ENCODE results near the gene CPED1. TPM values are rescaled to one million over a fixed set of nuclear protein-coding genes. Genes with fewer than 3 reads are reported as not detected.
"Not testable (repeated sequence)": the region's sequence is repeated elsewhere in the genome, so short reads cannot be mapped to it uniquely, and the experiment has no call there.

The CPED1 gene
- total RNA-seq, 1 donor from 2014 or later, result 14.6 TPM

DNA sequence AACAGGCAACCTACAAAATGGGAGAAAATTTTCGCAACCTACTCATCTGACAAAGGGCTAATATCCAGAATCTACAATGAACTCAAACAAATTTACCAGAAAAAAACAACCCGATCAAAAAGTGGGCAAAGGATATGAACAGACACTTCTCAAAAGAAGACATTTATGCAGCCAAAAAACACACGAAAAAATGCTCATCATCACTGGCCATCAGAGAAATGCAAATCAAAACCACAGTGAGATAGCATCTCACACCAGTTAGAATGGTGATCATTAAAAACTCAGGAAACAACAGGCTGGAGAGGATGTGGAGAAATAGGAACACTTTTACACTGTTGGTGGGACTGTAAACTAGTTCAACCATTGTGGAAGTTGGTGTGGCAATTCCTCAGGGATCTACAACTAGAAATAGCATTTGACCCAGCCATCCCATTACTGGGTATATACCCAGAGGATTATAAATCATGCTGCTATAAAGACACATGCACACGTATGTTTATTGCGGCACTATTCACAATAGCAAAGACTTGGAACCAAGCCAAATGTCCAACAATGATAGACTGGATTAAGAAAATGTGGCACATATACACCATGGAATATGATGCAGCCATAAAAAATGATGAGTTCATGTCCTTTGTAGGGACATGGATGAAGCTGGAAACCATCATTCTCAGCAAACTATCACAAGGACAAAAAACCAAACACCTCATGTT is 264.2 kb downstream of the CPED1 start:
- not testable (repeated sequence) for H3K4me3 ChIP-seq (ENCODE audit: low read length in 3 of 3); H3K27me3 ChIP-seq (ENCODE audit: control insufficient read depth in 3 of 3, insufficient read depth in 3 of 3, low read length in 3 of 3); H3K4me1 ChIP-seq (ENCODE audit: control insufficient read depth in 3 of 3, insufficient read depth in 3 of 3, low read length in 3 of 3); H3K9me3 ChIP-seq (ENCODE audit: control insufficient read depth in 3 of 3, low read length in 3 of 3); H3K9ac ChIP-seq (ENCODE audit: low read depth in 1 of 3, low read length in 3 of 3); H3K27ac ChIP-seq (ENCODE audit: low read depth, low read length)
- H3K36me3 ChIP-seq (ENCODE audit: control insufficient read depth in 3 of 3, insufficient read depth in 3 of 3, low read length in 3 of 3), result peaks cover 7 to 15% (median 7%) of the 10 kb centered on the region in 3 donors

DNA sequence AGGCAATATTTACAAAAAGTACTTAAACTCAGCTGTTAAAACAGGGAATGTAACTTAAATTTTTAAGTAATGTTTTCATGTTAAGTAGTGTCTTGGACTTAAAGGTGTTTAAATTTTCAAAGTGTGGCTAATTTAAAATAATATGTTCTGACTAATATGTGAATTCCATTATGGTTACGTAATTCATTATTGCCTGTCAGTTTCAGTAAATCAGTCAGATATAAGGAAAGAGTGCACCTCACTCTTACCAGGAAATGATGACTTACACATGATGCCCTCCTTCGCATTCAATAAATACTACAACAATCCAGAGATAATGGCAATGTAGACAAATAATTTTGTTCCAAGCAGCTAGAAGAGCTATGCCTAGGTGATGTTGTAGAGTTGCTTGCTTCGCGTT is 271.3 kb downstream of the CPED1 start:
- H3K9ac ChIP-seq (ENCODE audit: low read depth in 1 of 3, low read length in 3 of 3), result no peak overlapping the region
- no peaks in the 10 kb centered on the region for H3K4me1 ChIP-seq (ENCODE audit: control insufficient read depth in 3 of 3, insufficient read depth in 3 of 3, low read length in 3 of 3)
- no peak overlapping the region for H3K27ac ChIP-seq (ENCODE audit: low read depth, low read length)
- H3K36me3 ChIP-seq (ENCODE audit: control insufficient read depth in 3 of 3, insufficient read depth in 3 of 3, low read length in 3 of 3), result peaks cover 2 to 9% (median 7%) of the 10 kb centered on the region in 3 donors
- no peaks in the 10 kb centered on the region for H3K9me3 ChIP-seq (ENCODE audit: control insufficient read depth in 3 of 3, low read length in 3 of 3)
- no peaks in the 10 kb centered on the region for H3K27me3 ChIP-seq (ENCODE audit: control insufficient read depth in 3 of 3, insufficient read depth in 3 of 3, low read length in 3 of 3)
- H3K4me3 ChIP-seq (ENCODE audit: low read length in 3 of 3), result no peak overlapping the region

DNA sequence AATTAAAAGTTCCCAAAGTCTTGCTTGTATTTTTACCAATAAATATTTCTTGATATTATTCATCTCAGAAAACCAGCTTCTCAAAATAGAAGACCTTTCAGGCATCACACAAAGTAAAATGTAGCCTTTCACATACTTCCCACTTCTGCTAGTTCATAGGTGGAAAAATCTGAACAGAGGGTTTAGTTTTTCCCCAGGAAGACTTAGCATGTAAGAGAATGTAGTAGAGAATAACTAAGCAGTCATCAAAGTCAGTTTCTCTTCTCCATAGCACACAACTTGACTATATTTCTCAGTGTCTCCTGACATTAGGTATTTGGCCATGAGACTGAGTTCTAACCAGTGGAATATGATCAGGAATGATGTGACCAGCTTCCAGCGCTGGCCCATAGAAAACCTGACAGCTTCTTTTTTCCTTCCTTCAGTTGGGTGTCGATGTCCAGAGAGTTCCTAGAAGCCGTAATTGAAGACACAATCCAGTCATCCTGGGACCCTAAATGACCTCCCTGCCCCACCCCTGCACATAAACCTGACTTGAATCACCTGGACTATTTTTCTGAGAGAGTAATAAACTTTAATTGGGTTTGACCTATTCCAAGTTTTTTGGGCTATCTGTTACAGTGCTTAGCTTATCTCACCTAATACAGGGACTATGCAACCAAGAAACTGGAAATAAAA is 272.8 kb downstream of the CPED1 start:
- no peak overlapping the region for H3K9ac ChIP-seq (ENCODE audit: low read depth in 1 of 3, low read length in 3 of 3)
- H3K27me3 ChIP-seq (ENCODE audit: control insufficient read depth in 3 of 3, insufficient read depth in 3 of 3, low read length in 3 of 3), result no peaks in the 10 kb centered on the region
- H3K9me3 ChIP-seq (ENCODE audit: control insufficient read depth in 3 of 3, low read length in 3 of 3), result no peaks in the 10 kb centered on the region
- peaks cover 5 to 18% (median 12%) of the 10 kb centered on the region in 3 donors for H3K36me3 ChIP-seq (ENCODE audit: control insufficient read depth in 3 of 3, insufficient read depth in 3 of 3, low read length in 3 of 3)
- H3K4me3 ChIP-seq (ENCODE audit: low read length in 3 of 3), result no peak overlapping the region
- no peaks in the 10 kb centered on the region for H3K4me1 ChIP-seq (ENCODE audit: control insufficient read depth in 3 of 3, insufficient read depth in 3 of 3, low read length in 3 of 3)
- H3K27ac ChIP-seq (ENCODE audit: low read depth, low read length), result no peak overlapping the region

DNA sequence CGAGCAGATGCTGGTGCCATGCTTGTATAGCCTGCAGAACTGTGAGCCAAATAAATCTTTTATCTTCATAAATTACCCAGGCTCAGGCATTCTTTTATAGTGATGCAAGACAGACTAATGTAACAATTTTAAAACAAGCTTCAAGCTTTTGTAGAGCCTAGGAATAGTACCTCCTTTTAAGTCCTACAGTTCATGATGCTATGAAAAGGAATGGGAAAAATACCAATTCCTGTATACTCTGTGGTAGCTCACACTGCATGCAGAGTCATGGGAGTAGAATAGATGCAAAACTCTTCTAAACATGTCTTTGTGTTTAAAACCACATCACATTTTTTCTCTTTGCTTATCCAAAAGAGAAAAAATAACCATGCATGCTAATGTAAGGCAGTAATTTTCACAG is 273.7 kb downstream of the CPED1 start:
- no peak overlapping the region for H3K4me3 ChIP-seq (ENCODE audit: low read length in 3 of 3)
- no peak overlapping the region for H3K9ac ChIP-seq (ENCODE audit: low read depth in 1 of 3, low read length in 3 of 3)
- H3K27me3 ChIP-seq (ENCODE audit: control insufficient read depth in 3 of 3, insufficient read depth in 3 of 3, low read length in 3 of 3), result no peaks in the 10 kb centered on the region
- H3K9me3 ChIP-seq (ENCODE audit: control insufficient read depth in 3 of 3, low read length in 3 of 3), result no peaks in the 10 kb centered on the region
- peaks cover 7 to 23% (median 14%) of the 10 kb centered on the region in 3 donors for H3K36me3 ChIP-seq (ENCODE audit: control insufficient read depth in 3 of 3, insufficient read depth in 3 of 3, low read length in 3 of 3)
- H3K4me1 ChIP-seq (ENCODE audit: control insufficient read depth in 3 of 3, insufficient read depth in 3 of 3, low read length in 3 of 3), result no peaks in the 10 kb centered on the region
- H3K27ac ChIP-seq (ENCODE audit: low read depth, low read length), result no peak overlapping the region

DNA sequence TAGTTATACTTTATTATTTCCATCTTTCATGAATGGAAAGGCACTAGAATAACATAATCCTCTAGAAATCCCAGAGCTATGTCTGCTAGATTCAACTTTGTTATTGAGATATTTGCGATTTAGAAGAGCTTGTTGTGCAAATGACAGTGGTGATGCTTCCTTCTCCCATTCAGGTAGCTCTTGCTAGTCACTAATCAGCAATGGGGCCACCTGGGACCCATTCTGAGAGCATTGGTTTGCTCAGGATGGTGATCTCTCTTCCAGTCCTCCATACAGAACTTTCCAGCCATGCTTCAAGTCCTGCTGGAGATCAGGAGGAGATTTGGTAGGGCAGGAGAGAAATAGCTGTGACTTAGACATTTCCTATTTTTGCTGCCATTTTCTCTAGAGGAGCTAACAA is 274.5 kb downstream of the CPED1 start:
- Histone ChIP-seq H3K9me3 (ENCODE audit: control insufficient read depth in 3 of 3, low read length in 3 of 3) (no peaks in the 10 kb centered on the region), H3K4me1 (ENCODE audit: control insufficient read depth in 3 of 3, insufficient read depth in 3 of 3, low read length in 3 of 3) (no peaks in the 10 kb centered on the region), H3K9ac (ENCODE audit: low read depth in 1 of 3, low read length in 3 of 3) (no peak overlapping the region), H3K27ac (ENCODE audit: low read depth, low read length) (no peak overlapping the region), H3K27me3 (ENCODE audit: control insufficient read depth in 3 of 3, insufficient read depth in 3 of 3, low read length in 3 of 3) (no peaks in the 10 kb centered on the region), H3K4me3 (ENCODE audit: low read length in 3 of 3) (no peak overlapping the region), H3K36me3 (ENCODE audit: control insufficient read depth in 3 of 3, insufficient read depth in 3 of 3, low read length in 3 of 3) (peaks cover 12 to 28% (median 17%) of the 10 kb centered on the region in 3 donors)

DNA sequence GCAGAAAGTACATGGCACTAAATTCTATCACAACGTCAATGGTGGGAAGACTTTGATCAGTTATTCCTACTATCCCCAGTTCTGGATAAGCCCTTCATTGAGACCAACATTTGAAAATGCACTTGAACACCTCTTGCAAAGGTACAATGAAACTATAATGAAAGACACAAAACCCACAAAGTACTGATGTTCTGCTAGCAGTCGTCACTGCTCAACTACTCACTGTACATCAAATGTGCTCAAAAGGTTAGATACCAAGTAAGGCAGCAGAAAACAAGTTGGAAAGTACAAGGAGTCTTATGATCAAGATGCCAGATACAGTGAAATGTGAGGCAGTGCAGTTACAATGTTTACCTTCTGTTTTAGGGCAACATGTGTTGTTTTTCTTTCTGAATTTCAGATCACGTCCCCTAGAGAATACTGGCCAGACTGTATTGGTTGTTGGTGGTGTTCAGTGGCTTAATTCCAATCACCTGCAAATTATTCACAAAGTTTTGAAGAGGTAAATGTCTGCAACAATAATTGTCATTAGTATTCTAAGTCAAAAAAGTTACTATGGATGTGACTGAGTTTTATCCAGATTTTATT is 277.9 kb downstream of the CPED1 start:
- Histone ChIP-seq H3K4me1 (ENCODE audit: control insufficient read depth in 3 of 3, insufficient read depth in 3 of 3, low read length in 3 of 3) (no peaks in the 10 kb centered on the region), H3K27me3 (ENCODE audit: control insufficient read depth in 3 of 3, insufficient read depth in 3 of 3, low read length in 3 of 3) (no peaks in the 10 kb centered on the region), H3K4me3 (ENCODE audit: low read length in 3 of 3) (no peak overlapping the region), H3K9ac (ENCODE audit: low read depth in 1 of 3, low read length in 3 of 3) (no peak overlapping the region), H3K9me3 (ENCODE audit: control insufficient read depth in 3 of 3, low read length in 3 of 3) (no peaks in the 10 kb centered on the region), H3K36me3 (ENCODE audit: control insufficient read depth in 3 of 3, insufficient read depth in 3 of 3, low read length in 3 of 3) (peaks cover 21 to 46% (median 29%) of the 10 kb centered on the region in 3 donors), H3K27ac (ENCODE audit: low read depth, low read length) (no peak overlapping the region)

DNA sequence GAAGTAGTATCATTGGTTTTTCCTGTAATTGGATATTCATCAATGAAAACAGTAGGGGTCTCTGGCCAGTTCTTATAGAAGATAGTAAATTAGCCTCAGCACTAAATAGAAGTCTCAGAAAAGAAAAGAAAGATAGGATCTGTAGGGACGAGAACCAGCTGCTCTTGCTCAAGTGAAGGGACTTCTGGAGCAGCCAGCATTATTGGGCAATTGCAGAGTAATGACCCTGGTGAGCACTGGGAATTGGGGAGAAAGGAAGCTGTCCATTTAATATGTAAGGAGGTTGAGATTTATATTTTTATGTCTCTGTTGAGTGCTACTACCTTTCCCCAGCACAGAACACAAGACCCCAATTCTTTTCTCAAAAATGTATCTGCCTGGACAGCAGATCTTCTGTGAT is 279.1 kb downstream of the CPED1 start:
- Histone ChIP-seq H3K4me3 (ENCODE audit: low read length in 3 of 3) (no peak overlapping the region), H3K9me3 (ENCODE audit: control insufficient read depth in 3 of 3, low read length in 3 of 3) (no peaks in the 10 kb centered on the region), H3K4me1 (ENCODE audit: control insufficient read depth in 3 of 3, insufficient read depth in 3 of 3, low read length in 3 of 3) (no peaks in the 10 kb centered on the region), H3K36me3 (ENCODE audit: control insufficient read depth in 3 of 3, insufficient read depth in 3 of 3, low read length in 3 of 3) (peaks cover 21 to 47% (median 24%) of the 10 kb centered on the region in 3 donors), H3K27me3 (ENCODE audit: control insufficient read depth in 3 of 3, insufficient read depth in 3 of 3, low read length in 3 of 3) (no peaks in the 10 kb centered on the region), H3K9ac (ENCODE audit: low read depth in 1 of 3, low read length in 3 of 3) (no peak overlapping the region), H3K27ac (ENCODE audit: low read depth, low read length) (no peak overlapping the region)

DNA sequence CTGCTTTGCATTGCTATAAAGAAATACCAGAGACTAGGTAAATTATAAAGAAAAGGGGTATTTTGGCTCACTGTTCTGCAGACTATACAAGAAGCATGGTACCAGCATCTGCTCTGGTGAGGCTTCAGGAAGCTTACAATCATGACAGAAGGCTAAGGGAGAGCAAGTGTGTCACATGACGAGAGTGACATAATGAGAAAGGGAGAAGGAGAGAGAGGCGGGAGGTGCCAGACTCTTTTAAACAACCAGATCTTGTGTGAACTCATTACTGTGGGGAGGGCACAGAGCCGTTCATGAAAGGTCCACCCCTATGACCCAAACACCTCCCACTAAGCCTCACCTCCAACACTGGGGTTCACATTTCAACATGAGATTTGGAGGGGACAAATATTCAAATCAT is 281.3 kb downstream of the CPED1 start:
- no peak overlapping the region for H3K9ac ChIP-seq (ENCODE audit: low read depth in 1 of 3, low read length in 3 of 3)
- H3K27ac ChIP-seq (ENCODE audit: low read depth, low read length), result no peak overlapping the region
- H3K4me1 ChIP-seq (ENCODE audit: control insufficient read depth in 3 of 3, insufficient read depth in 3 of 3, low read length in 3 of 3), result peaks cover 0 to 4% (median 0%) of the 10 kb centered on the region in 3 donors
- H3K36me3 ChIP-seq (ENCODE audit: control insufficient read depth in 3 of 3, insufficient read depth in 3 of 3, low read length in 3 of 3), result peaks cover 19 to 50% (median 25%) of the 10 kb centered on the region in 3 donors
- no peaks in the 10 kb centered on the region for H3K27me3 ChIP-seq (ENCODE audit: control insufficient read depth in 3 of 3, insufficient read depth in 3 of 3, low read length in 3 of 3)
- H3K4me3 ChIP-seq (ENCODE audit: low read length in 3 of 3), result no peak overlapping the region
- no peaks in the 10 kb centered on the region for H3K9me3 ChIP-seq (ENCODE audit: control insufficient read depth in 3 of 3, low read length in 3 of 3)

DNA sequence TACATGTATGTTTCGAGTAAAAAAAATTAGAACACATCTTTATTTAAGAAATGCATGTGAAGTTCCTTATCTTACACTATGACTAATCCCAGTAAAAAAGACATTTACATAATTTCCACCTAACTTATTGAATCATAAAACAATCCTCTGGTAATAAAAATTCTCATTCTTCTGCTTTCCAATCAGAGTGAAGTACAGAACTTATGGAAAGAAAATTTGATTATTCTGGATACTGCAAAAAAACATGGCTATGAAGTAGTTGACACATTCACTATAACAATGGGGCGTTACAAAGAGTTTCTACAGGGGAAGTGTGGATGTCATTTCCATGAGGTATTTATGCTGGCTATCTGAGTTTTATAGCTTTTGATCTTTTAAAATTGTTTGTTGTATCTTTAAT is 282.6 kb downstream of the CPED1 start:
- Histone ChIP-seq H3K4me1 (ENCODE audit: control insufficient read depth in 3 of 3, insufficient read depth in 3 of 3, low read length in 3 of 3) (peaks cover 0 to 4% (median 0%) of the 10 kb centered on the region in 3 donors), H3K36me3 (ENCODE audit: control insufficient read depth in 3 of 3, insufficient read depth in 3 of 3, low read length in 3 of 3) (peaks cover 19 to 47% (median 22%) of the 10 kb centered on the region in 3 donors), H3K4me3 (ENCODE audit: low read length in 3 of 3) (no peak overlapping the region), H3K27ac (ENCODE audit: low read depth, low read length) (no peak overlapping the region), H3K9me3 (ENCODE audit: control insufficient read depth in 3 of 3, low read length in 3 of 3) (no peaks in the 10 kb centered on the region), H3K9ac (ENCODE audit: low read depth in 1 of 3, low read length in 3 of 3) (no peak overlapping the region), H3K27me3 (ENCODE audit: control insufficient read depth in 3 of 3, insufficient read depth in 3 of 3, low read length in 3 of 3) (no peaks in the 10 kb centered on the region)

DNA sequence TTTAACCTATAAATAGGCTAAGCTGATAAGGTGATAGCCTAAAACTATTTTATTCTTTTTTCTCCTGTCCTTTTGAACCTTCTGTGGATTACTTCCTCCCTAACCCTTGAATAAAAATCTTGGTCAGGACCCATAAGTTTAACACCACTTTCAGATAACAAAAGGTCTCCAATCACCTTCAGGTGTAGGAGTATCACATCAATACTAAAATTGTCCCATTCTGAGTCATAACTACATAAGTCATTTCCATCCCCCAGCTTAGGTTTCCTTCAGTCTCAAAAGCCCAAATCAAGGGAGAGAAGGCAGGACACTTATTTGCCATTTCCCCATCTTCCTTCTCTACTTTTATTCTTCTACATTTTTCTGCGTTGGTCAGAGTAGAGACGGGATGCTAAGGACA is 283.4 kb downstream of the CPED1 start:
- Histone ChIP-seq H3K4me1 (ENCODE audit: control insufficient read depth in 3 of 3, insufficient read depth in 3 of 3, low read length in 3 of 3) (peaks cover 0 to 4% (median 0%) of the 10 kb centered on the region in 3 donors), H3K27ac (ENCODE audit: low read depth, low read length) (no peak overlapping the region), H3K36me3 (ENCODE audit: control insufficient read depth in 3 of 3, insufficient read depth in 3 of 3, low read length in 3 of 3) (peaks cover 14 to 42% (median 19%) of the 10 kb centered on the region in 3 donors), H3K9me3 (ENCODE audit: control insufficient read depth in 3 of 3, low read length in 3 of 3) (no peaks in the 10 kb centered on the region), H3K4me3 (ENCODE audit: low read length in 3 of 3) (no peak overlapping the region), H3K9ac (ENCODE audit: low read depth in 1 of 3, low read length in 3 of 3) (no peak overlapping the region), H3K27me3 (ENCODE audit: control insufficient read depth in 3 of 3, insufficient read depth in 3 of 3, low read length in 3 of 3) (no peaks in the 10 kb centered on the region)
